Measurements from ENCODE around the gene ALDH4A1. TPM values are rescaled to one million over a fixed set of nuclear protein-coding genes. Genes with fewer than 3 reads are reported as not detected.

Gene ALDH4A1
- total and polyA plus RNA-seq, 9 of the 15 experiments (the other 6 are each of a cell fraction or from before 2014, with no cell fraction given): 0.27 to 31.4 (median 16.6) TPM

GRCh38 chr1:18913065-18913835, 10.9 kb upstream of the ALDH4A1 start (continued):
- TF ChIP-seq RBM14 (IDR thresholded peaks at IDR 0.05; ENCODE audit: borderline replicate concordance, insufficient read depth, low read depth, low read length): no peak
- no peak for TF ChIP-seq SMARCC2 (IDR thresholded peaks at IDR 0.05; ENCODE audit: low read depth)
- no peak for TF ChIP-seq ZBTB11 (CRISPR knock-in tag; IDR thresholded peaks at IDR 0.05)
- no peak for TF ChIP-seq CHD2 (IDR thresholded peaks at IDR 0.05; ENCODE audit: low read depth, low read length)
- TF ChIP-seq NR3C1 (CRISPR knock-in tag; IDR thresholded peaks at IDR 0.05): no peak
- no peak for TF ChIP-seq RBM22 (IDR thresholded peaks at IDR 0.05; ENCODE audit: low read depth, low read length, poor library complexity, severe bottlenecking)
